Smooth muscle cell (in vitro differentiated cells): ENCODE results near the gene CD3D. TPM values are rescaled to one million over a fixed set of nuclear protein-coding genes. Genes with fewer than 3 reads are reported as not detected.

ENCODE experiments used
- DNase-seq: peaks from one replicate; lab custom pipeline; 2025; ENCODE audit not compliant: unreplicated experiment; lab: John Stamatoyannopoulos, UW
- H2AFZ ChIP-seq: fragments of 200-600 bp; sonication (generic); 2 replicates; pipeline ENCODE4 v1.6.0; 2016; ENCODE audit warnings: antibody characterized with exemption, low read depth, mild to moderate bottlenecking
- H3F3A ChIP-seq: fragments of 200-600 bp; sonication (generic); 2 replicates; pipeline ENCODE4 v1.6.0; 2017; ENCODE audit warnings: antibody characterized with exemption, low read depth
- H3K27ac ChIP-seq: fragments of 200-600 bp; sonication (generic); 2 replicates; pipeline ENCODE4 v1.5.1; 2016; ENCODE audit warnings: low read depth, mild to moderate bottlenecking
- H3K27me3 ChIP-seq: fragments of 200-600 bp; sonication (generic); 2 replicates; pipeline ENCODE4 v1.6.1; 2016; ENCODE audit warnings: low read depth, mild to moderate bottlenecking
- H3K36me3 ChIP-seq: fragments of 200-600 bp; sonication (generic); 2 replicates; pipeline ENCODE4 v1.5.1; 2016; ENCODE audit warnings: low read depth
- H3K4me1 ChIP-seq: fragments of 200-600 bp; sonication (generic); 2 replicates; pipeline ENCODE4 v1.5.1; 2016; ENCODE audit warnings: low read depth
- H3K4me2 ChIP-seq: fragments of 200-600 bp; sonication (generic); 2 replicates; pipeline ENCODE4 v1.6.0; 2016; ENCODE audit warnings: mild to moderate bottlenecking
- H3K4me3 ChIP-seq: fragments of 200-600 bp; sonication (generic); 2 replicates; pipeline ENCODE4 v1.5.1; 2016; ENCODE audit warnings: mild to moderate bottlenecking
- H3K79me2 ChIP-seq: fragments of 200-600 bp; sonication (generic); 2 replicates; pipeline ENCODE4 v1.6.0; 2016; ENCODE audit warnings: low read depth, mild to moderate bottlenecking
- H3K9ac ChIP-seq: fragments of 200-600 bp; sonication (generic); 2 replicates; pipeline ENCODE4 v1.6.0; 2016; ENCODE audit warnings: low read depth
- H3K9me3 ChIP-seq: fragments of 200-600 bp; sonication (generic); replicated peaks from 2 replicates; pipeline ENCODE4 v1.5.1; 2016; ENCODE audit warnings: low read depth
- H4K20me1 ChIP-seq: fragments of 200-600 bp; sonication (generic); 2 replicates; pipeline ENCODE4 v1.6.0; 2016; ENCODE audit warnings: low read depth
- WGBS: methylation state at CpG from one replicate; pipeline ENCODE4 v1.1.7; 2016; ENCODE audit warnings: low lambda C conversion rate; 5-methylcytosine and 5-hydroxymethylcytosine counted together
- polyA plus RNA-seq: library from polyadenylated mRNA; unstranded; fragments of >200 nt; fragmentation: Nextera tagmentation; extraction: Ambion mirVana; gene quantifications from 2 replicates; pipeline ENCODE4 v1.2.1, GENCODE V29; 2016
- total RNA-seq: library from RNA; depleted of rRNA; stranded (reverse); fragments of >200 nt; gene quantifications from 2 replicates; pipeline ENCODE4 v1.2.3, GENCODE V29; 2014
- TF ChIP-seq, protein P1 (sequence below): fragments of 200-600 bp; sonication (generic); IDR thresholded peaks from 2 replicates; pipeline ENCODE4 v1.5.1; 2017; ENCODE audit warnings: borderline replicate concordance, mild to moderate bottlenecking, antibody characterized with exemption; ENCODE audit not compliant: insufficient read depth, poor library complexity, severe bottlenecking

Gene CD3D
- total and polyA plus RNA-seq, 2 experiments from 2014 or later, result not detected

GRCh38 chr11:118349475-118349874 is 7.0 kb upstream of the CD3D start:
- H4K20me1 ChIP-seq, result no peaks in the 10 kb centered on the region
- no peak overlapping the region for H2AFZ ChIP-seq
- 85% methylated on average over 6 of the region's 6 CpGs for WGBS
- no peaks in the 10 kb centered on the region for H3K9me3 ChIP-seq
- no peak overlapping the region for H3K27ac ChIP-seq
- H3K27me3 ChIP-seq, result peaks cover 62% of the 10 kb centered on the region
- no peaks in the 10 kb centered on the region for H3F3A ChIP-seq
- no peaks in the 10 kb centered on the region for H3K36me3 ChIP-seq
- DNase-seq, result no peak
- no peaks in the 10 kb centered on the region for H3K4me1 ChIP-seq
- H3K79me2 ChIP-seq, result no peaks in the 10 kb centered on the region
- H3K4me3 ChIP-seq, result no peak overlapping the region
- no peak overlapping the region for H3K9ac ChIP-seq
- H3K4me2 ChIP-seq, result no peak overlapping the region
- TF ChIP-seq, protein P1, sequence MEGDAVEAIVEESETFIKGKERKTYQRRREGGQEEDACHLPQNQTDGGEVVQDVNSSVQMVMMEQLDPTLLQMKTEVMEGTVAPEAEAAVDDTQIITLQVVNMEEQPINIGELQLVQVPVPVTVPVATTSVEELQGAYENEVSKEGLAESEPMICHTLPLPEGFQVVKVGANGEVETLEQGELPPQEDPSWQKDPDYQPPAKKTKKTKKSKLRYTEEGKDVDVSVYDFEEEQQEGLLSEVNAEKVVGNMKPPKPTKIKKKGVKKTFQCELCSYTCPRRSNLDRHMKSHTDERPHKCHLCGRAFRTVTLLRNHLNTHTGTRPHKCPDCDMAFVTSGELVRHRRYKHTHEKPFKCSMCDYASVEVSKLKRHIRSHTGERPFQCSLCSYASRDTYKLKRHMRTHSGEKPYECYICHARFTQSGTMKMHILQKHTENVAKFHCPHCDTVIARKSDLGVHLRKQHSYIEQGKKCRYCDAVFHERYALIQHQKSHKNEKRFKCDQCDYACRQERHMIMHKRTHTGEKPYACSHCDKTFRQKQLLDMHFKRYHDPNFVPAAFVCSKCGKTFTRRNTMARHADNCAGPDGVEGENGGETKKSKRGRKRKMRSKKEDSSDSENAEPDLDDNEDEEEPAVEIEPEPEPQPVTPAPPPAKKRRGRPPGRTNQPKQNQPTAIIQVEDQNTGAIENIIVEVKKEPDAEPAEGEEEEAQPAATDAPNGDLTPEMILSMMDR, result no peak

DNA sequence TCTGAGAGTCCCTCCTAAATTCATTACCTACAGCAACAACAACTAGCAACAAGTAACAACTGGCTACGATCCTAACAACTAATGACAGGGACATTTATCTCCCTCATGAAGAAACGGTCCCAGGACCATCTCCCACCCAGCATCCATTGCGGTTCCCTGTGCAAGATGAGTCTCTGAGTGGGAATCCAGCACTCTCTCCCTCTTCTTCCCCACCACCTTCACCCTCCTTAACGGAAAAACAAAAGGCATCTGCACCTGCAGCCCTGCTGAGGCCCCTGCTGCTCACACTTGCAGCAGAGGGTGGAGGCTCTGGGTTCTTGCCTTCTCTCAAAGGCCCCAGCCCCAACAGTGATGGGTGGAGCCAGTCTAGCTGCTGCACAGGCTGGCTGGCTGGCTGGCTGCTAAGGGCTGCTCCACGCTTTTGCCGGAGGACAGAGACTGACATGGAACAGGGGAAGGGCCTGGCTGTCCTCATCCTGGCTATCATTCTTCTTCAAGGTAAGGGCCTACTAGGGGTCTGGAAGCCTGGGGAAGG is 1.5 kb upstream of the CD3D start, which contains the start of gene CD3G:
TSS of gene CD3G (plus strand) at position 364 of the 535 bp plus-strand sequence. CDS start at position 444, 80 bp downstream.
- DNase-seq, result no peak
- Histone ChIP-seq H3K27ac (no peak within 1 kb of the TSS), H3K79me2 (no peaks in the 10 kb centered on the region), H3K36me3 (no peaks in the 10 kb centered on the region), H3K9ac (no peak within 1 kb of the TSS), H3K27me3 (peaks cover 39% of the 10 kb centered on the region), H4K20me1 (no peaks in the 10 kb centered on the region), H2AFZ (no peak within 1 kb of the TSS), H3F3A (no peaks in the 10 kb centered on the region), H3K4me3 (no peak within 1 kb of the TSS), H3K4me1 (no peaks in the 10 kb centered on the region), H3K9me3 (no peaks in the 10 kb centered on the region), H3K4me2 (no peak within 1 kb of the TSS)
- WGBS, result 81% methylated on average over 6 of the region's 6 CpGs
- TF ChIP-seq, protein P1, result no peak

DNA sequence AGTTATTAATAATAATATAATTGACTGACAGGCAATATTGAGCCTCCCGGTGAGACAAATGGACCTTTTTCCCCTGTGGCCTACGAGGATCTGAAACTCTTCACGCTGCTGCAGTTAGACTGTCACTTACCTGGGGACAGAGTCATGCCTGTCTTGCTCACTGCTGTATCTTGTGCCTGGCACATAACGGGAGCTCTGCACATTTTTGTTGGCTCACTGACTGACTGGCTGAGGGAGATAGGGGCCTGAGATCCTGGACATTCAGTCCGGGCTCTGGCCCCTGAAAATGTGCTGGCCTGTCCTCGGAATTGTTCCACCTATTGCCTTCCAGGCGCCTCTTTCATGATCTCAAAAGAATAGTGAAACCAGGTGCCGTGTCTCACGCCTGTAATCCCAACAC is 743 bp upstream of the CD3D start:
- Histone ChIP-seq H3K27me3 (peaks cover 31% of the 10 kb centered on the region), H2AFZ (no peak overlapping the region), H3K9me3 (no peaks in the 10 kb centered on the region), H3F3A (no peaks in the 10 kb centered on the region), H4K20me1 (no peaks in the 10 kb centered on the region), H3K4me2 (no peak overlapping the region), H3K4me3 (no peak overlapping the region), H3K36me3 (no peaks in the 10 kb centered on the region), H3K4me1 (no peaks in the 10 kb centered on the region), H3K79me2 (no peaks in the 10 kb centered on the region), H3K9ac (no peak overlapping the region), H3K27ac (no peak overlapping the region)
- TF ChIP-seq, protein P1, result no peak
- WGBS, result 78% methylated on average over 9 of the region's 9 CpGs
- DNase-seq, result no peak
